ENCODE data around the gene ST8SIA1.

DNA sequence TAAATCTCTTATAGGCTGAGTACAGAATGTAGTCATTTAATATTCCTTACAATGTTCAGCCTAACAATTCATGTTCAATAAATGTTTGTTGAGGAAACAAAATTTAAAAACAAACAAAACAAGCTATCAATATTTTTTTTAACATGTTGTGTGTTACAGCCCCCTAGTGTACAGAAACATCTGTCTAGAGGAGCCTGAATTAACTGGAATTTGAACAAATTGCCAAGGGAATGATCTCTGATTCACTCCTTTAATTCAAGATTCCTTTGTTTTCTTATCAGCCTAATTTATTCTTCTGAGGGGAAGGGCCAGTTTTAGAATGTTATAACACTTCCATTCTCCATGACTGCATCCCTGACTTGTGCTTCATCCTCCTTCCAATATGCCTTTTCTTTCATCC lies 161.3 kb downstream of the ST8SIA1 start:
- no peak for TF ChIP-seq POLR2A (IDR thresholded peaks at IDR 0.05; ENCODE audit: low read length)
- no peak for TF ChIP-seq GATA1 (IDR thresholded peaks at IDR 0.05; ENCODE audit: low read depth, low read length)

Data from erythroblast (primary cell).